LNCaP clone FGC (cell line): ENCODE results near the gene EVI5.

Experiments
- DNase-seq: peaks from one replicate; pipeline ENCODE4 v3.0.0-alpha.2; 2011; ENCODE audit warnings: low read depth
- H3K4me3 ChIP-seq: 2 replicates; pipeline ENCODE4 v1.5.1; 2011; ENCODE audit warnings: mild to moderate bottlenecking, low read depth, low read length, control low read depth
- TF ChIP-seq, protein P1 (sequence below): IDR thresholded peaks from 2 replicates; pipeline ENCODE4 v1.5.1; 2012; ENCODE audit warnings: mild to moderate bottlenecking; ENCODE audit not compliant: control insufficient read depth, insufficient read depth; ENCODE audit errors: extremely low read depth

The EVI5 gene

DNA sequence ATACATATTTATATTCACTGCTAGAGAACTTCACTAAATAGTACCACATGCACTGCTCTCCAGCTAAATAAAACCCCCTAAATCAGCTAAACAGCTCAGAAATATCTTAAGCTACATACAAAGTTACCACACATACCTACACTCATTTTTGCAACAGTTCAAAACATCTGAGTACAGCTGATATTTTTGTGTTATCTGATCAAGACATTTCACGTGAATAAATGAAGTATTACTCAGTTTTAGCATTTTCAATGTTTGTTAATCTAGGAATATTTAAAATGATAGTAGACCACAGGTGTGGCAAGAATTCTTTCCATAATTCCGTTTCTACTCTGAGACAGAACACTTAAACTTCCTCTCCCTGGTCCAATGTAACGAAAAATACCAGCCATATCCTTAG is 20.8 kb downstream of the EVI5 start:
- no peak overlapping the region for H3K4me3 ChIP-seq
- no peak for DNase-seq
- TF ChIP-seq, protein P1, sequence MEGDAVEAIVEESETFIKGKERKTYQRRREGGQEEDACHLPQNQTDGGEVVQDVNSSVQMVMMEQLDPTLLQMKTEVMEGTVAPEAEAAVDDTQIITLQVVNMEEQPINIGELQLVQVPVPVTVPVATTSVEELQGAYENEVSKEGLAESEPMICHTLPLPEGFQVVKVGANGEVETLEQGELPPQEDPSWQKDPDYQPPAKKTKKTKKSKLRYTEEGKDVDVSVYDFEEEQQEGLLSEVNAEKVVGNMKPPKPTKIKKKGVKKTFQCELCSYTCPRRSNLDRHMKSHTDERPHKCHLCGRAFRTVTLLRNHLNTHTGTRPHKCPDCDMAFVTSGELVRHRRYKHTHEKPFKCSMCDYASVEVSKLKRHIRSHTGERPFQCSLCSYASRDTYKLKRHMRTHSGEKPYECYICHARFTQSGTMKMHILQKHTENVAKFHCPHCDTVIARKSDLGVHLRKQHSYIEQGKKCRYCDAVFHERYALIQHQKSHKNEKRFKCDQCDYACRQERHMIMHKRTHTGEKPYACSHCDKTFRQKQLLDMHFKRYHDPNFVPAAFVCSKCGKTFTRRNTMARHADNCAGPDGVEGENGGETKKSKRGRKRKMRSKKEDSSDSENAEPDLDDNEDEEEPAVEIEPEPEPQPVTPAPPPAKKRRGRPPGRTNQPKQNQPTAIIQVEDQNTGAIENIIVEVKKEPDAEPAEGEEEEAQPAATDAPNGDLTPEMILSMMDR = no peak

DNA sequence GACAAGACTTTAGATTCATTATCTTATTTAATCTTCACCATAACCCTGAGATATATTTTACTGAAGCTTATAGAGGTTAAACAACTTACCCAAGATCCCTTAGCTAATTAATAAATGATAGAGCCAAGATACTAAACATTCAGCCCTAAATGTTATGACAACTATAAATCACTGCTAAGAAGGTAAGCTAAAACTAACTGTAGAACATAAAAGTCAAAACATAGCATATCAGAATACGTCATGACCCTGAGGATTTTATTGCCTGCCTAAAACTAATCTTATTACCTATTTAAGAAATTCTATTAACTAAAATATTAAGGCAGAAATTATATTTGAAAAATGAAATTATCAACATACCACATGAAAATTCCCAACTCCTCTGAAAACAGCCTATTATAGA is 22.6 kb downstream of the EVI5 start:
- no peak overlapping the region for H3K4me3 ChIP-seq
- DNase-seq = no peak
- TF ChIP-seq, protein P1 = no peak

DNA sequence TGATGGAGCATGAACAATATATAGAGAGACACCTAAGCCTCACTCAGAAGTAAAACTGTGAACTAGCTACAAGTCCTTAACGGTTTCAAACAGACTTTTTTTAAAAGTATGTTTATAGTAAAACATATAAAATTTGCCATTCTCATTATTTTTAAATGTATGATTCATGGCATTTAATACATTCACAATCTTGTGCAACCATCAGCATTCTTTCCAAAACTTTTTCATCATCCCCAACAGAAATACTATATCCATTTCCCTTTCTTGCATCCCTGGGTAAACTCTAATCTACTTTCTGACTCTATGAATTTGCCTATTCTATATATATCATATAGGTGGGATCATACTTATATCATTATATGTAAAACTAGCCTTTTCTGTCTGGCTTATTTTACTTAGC is 25.5 kb downstream of the EVI5 start:
- TF ChIP-seq, protein P1 = no peak
- no peak overlapping the region for H3K4me3 ChIP-seq
- no peak for DNase-seq

GRCh38 chr1:92756537-92756936 is 28.4 kb downstream of the EVI5 start:
- no peak overlapping the region for H3K4me3 ChIP-seq
- no peak for DNase-seq
- TF ChIP-seq, protein P1 = no peak

DNA sequence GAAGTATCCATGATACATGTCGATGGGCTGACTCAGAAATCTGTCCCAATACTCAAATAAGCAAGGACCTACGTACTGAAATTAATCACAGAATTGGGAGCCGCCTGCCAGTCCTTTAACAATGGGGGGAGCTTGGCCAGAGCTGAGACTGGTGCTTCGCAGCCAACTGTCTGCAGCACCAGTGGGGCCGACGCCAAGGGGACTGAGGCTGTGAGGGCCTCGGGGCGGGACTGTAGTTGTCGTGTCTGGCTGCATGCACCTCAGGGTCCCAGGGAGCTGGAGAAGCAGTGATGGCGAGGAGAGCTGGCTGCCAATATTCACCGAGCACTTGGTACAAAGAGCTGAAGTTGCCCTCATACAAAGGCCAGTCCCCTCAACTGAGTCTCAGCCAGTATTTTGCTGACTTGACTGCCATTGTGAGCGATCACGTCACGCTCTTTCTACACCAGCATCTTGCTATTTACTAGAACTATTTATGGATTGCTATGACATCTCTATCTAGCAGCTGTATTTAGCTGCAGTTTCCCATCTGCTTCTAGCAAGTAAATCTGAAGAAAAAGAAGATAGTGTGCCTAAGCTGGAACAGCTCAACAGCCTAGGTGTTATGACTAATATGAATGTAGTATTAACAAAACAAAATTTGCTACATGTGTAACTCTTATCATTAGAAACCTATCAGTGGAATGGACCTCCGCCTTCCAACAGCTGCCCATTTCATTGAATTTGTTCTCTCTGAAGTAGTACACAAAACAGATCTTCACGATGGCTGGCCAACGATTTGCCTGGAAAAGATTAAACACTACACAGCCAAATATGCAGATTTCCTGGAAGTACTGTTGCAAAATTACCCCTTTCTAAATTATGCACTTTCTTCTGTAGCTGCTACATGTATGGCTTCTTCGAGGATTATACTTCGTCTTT is 29.1 kb downstream of the EVI5 start:
- TF ChIP-seq, protein P1 = no peak
- no peak overlapping the region for H3K4me3 ChIP-seq
- DNase-seq = no peak

DNA sequence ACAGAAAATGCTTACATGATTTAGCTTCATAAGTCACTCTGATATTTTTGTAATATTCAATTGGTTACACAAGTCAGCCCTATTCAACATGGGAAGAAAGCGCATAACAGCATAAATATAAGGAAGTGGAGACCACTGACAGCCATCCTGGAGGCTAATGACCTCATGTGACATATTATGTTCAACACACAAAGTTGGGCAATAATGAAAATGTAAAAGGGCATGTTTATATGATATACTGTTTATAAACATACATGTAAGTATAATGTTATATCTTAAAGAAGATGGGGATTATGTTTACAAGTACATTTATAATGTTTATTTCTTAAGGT is 30.2 kb downstream of the EVI5 start:
- H3K4me3 ChIP-seq = no peak overlapping the region
- TF ChIP-seq, protein P1 = no peak
- DNase-seq = no peak
